HepG2 (cell line): ENCODE data around the gene FAIM. TPM values are rescaled to one million over a fixed set of nuclear protein-coding genes. Genes with fewer than 3 reads are reported as not detected.

Experiments used
- ATAC-seq: fragments of 200-7000 bp; cut with Tn5 transposase; 3 replicates; pipeline ENCODE4 v1.9.1; 2020; ENCODE audit warnings: mild to moderate bottlenecking, moderate library complexity
- BruUV-seq: library from RNA; stranded (reverse); fragments of 400-500 nt; replicated peaks from 2 replicates; lab custom pipeline; 2021; lab: Mats Ljungman, UMichigan
- CTCF ChIA-PET: fragments of 300-600 bp; formaldehyde crosslinking; extraction: SDS; loops from one replicate; lab custom pipeline; 2021; ENCODE audit warnings: low total read pairs, inconsistent platforms, low intra/inter-chr PET ratio; lab: Yijun Ruan, JAX
- POLR2A ChIA-PET: fragments of 350-600 bp; sonication (Branson Sonifier 250); formaldehyde crosslinking; loops from one replicate; lab custom pipeline; 2020; ENCODE audit warnings: antibody characterized with exemption, inconsistent platforms; lab: Yijun Ruan, JAX
- DNase-seq: peaks from one replicate; pipeline ENCODE4 v3.0.0-alpha.2; 2015; ENCODE audit warnings: low spot score
- FAIRE-seq: peaks from 3 replicates; lab custom pipeline; 2011; peaks lifted over from hg19 to GRCh38; lab: Jason Lieb, UNC
- H2AFZ ChIP-seq: one replicate; pipeline ENCODE4 v1.6.1; 2011; ENCODE audit warnings: low read length, inconsistent platforms
- H3K27ac ChIP-seq: fragments of 300-600 bp; 3 replicates; pipeline ENCODE4 v1.8.0; 2011; ENCODE audit warnings: mixed run types, mild to moderate bottlenecking, mixed read lengths, low read length, inconsistent platforms; ENCODE audit not compliant: insufficient read depth; ENCODE audit errors: extremely low read length
- H3K27me3 ChIP-seq, 2 experiments: fragments of 200-600 bp in 1 of 2; 2 replicates in 1 of 2; 3 replicates in 1 of 2; pipeline versions ENCODE4 v1.6.0 to v1.8.0; 2011; ENCODE audit warnings: low read length in 2 of 2, mild to moderate bottlenecking in 2 of 2, moderate library complexity in 2 of 2, inconsistent platforms in 1 of 2; ENCODE audit not compliant: insufficient read depth in 2 of 2, control insufficient read depth in 1 of 2
- H3K36me3 ChIP-seq, 2 experiments: fragments of 200-600 bp in 1 of 2; replicated peaks in 1 of 2; 2 replicates in 1 of 2; 3 replicates in 1 of 2; pipeline versions ENCODE4 v1.5.1 to v1.8.0; 2011; ENCODE audit warnings: low read length in 2 of 2, inconsistent platforms in 1 of 2; ENCODE audit not compliant: insufficient read depth in 2 of 2, control insufficient read depth in 1 of 2
- H3K4me1 ChIP-seq: 2 replicates; pipeline ENCODE4 v1.5.1; 2012; ENCODE audit warnings: low read length, inconsistent platforms; ENCODE audit not compliant: insufficient read depth
- H3K4me2 ChIP-seq: 2 replicates; pipeline ENCODE4 v1.6.0; 2011; ENCODE audit warnings: low read depth, low read length, inconsistent platforms
- H3K4me3 ChIP-seq, 3 experiments: fragments of 200-600 bp in 1 of 3; sonication (generic), shearing (Covaris generic) in 1 of 3; replicated peaks in 1 of 3; 2 replicates each; pipeline ENCODE4 v1.5.1; 2011 to 2016; ENCODE audit warnings: low read length in 3 of 3, inconsistent platforms in 2 of 3, low read depth in 2 of 3, mild to moderate bottlenecking in 2 of 3, control low read depth in 1 of 3, mixed read lengths in 1 of 3; ENCODE audit not compliant: insufficient read depth in 1 of 3
- H3K79me2 ChIP-seq: one replicate; pipeline ENCODE4 v1.6.1; 2011; ENCODE audit warnings: low read length, inconsistent platforms; ENCODE audit not compliant: insufficient read depth
- H3K9ac ChIP-seq: 2 replicates; pipeline ENCODE4 v1.6.0; 2011; ENCODE audit warnings: mild to moderate bottlenecking, low read depth, low read length, inconsistent platforms; ENCODE audit not compliant: insufficient read depth
- H3K9me3 ChIP-seq: 2 replicates; pipeline ENCODE4 v1.5.1; 2012; ENCODE audit warnings: mild to moderate bottlenecking, low read length
- H4K20me1 ChIP-seq: 2 replicates; pipeline ENCODE4 v1.6.0; 2011; ENCODE audit warnings: inconsistent platforms, mild to moderate bottlenecking, low read length, moderate library complexity; ENCODE audit not compliant: insufficient read depth
- CBX2 ChIP-seq, 2 experiments: fragments of 200-600 bp in 1 of 2; sonication (generic); formaldehyde crosslinking in 1 of 2; IDR thresholded peaks; 2 replicates each; pipeline versions ENCODE4 v1.7.0 to v1.8.1; 2018 to 2022; ENCODE audit warnings: low read depth in 2 of 2, low read length in 1 of 2, mild to moderate bottlenecking in 1 of 2, missing genetic modification reagents in 1 of 2
- EP300 ChIP-seq, 3 experiments: sonication (generic) in 1 of 3; formaldehyde crosslinking in 1 of 3; IDR thresholded peaks; 2 replicates each; pipeline versions ENCODE4 v1.5.1 to v1.6.1; 2011 to 2020; ENCODE audit warnings: low read depth in 2 of 3, low read length in 2 of 3, borderline replicate concordance in 1 of 3, improper control_type of control experiment in 1 of 3, mild to moderate bottlenecking in 1 of 3, missing genetic modification reagents in 1 of 3, moderate library complexity in 1 of 3
- HOMEZ ChIP-seq: IDR thresholded peaks from 2 replicates; pipeline ENCODE4 v1.6.1; 2016; ENCODE audit warnings: low read depth
- KDM2A ChIP-seq: sonication (generic); formaldehyde crosslinking; IDR thresholded peaks from 2 replicates; pipeline ENCODE4 v1.4.0; 2020; ENCODE audit warnings: low read depth, missing genetic modification reagents, borderline replicate concordance
- MLLT10 ChIP-seq: sonication (generic); formaldehyde crosslinking; IDR thresholded peaks from 2 replicates; pipeline ENCODE4 v1.4.0; 2020; ENCODE audit warnings: missing genetic modification reagents
- REST ChIP-seq, 2 experiments: IDR thresholded peaks; 2 replicates each; pipeline ENCODE4 v1.6.1; 2011 to 2012; ENCODE audit warnings: low read length in 2 of 2, borderline replicate concordance in 1 of 2, low read depth in 1 of 2, mild to moderate bottlenecking in 1 of 2, moderate library complexity in 1 of 2
- ZNF230 ChIP-seq: sonication (generic); formaldehyde crosslinking; IDR thresholded peaks from 2 replicates; pipeline ENCODE4 v1.4.0; 2020; ENCODE audit warnings: mild to moderate bottlenecking, missing genetic modification reagents
- ZNF292 ChIP-seq: sonication (generic); formaldehyde crosslinking; IDR thresholded peaks from 2 replicates; pipeline ENCODE4 v1.8.1; 2022; ENCODE audit warnings: mild to moderate bottlenecking, low read depth, missing genetic modification reagents, borderline replicate concordance
- ZNF580 ChIP-seq: IDR thresholded peaks from 2 replicates; pipeline ENCODE4 v1.6.1; 2016; ENCODE audit warnings: low read depth, borderline replicate concordance
- in situ Hi-C: cut with HindIII; loops from 2 replicates; pipeline ENCODE4 v1.10.0; 2017; ENCODE audit warnings: low pct_unique_long_range_greater_than_20kb; ENCODE audit not compliant: extremely low pct_ligation_motif_present
- intact Hi-C: fragments of 100-400 bp; cut with micrococcal nuclease; formaldehyde crosslinking; loops from one replicate; pipeline ENCODE4 v1.10.0; 2022; ENCODE audit not compliant: unreplicated experiment
- polyA plus RNA-seq, 8 experiments: library from polyadenylated mRNA; depleted of rRNA in 3 of 8; stranded (reverse) in 7 of 8; unstranded in 1 of 8; fragments of >200 nt; fragmentation: Illumina TruSeq in 4 of 8; extraction: Trizol in 4 of 8; gene quantifications; 2 replicates each; pipeline versions ENCODE4 v1.2.1 to v1.2.3, GENCODE V29; 2011 to 2016; ENCODE audit warnings: low read depth in 4 of 8, missing spikeins in 1 of 8, mixed read lengths in 1 of 8; ENCODE audit not compliant: insufficient read depth in 1 of 8
- total RNA-seq, 5 experiments: library from RNA; depleted of rRNA; stranded (reverse); fragments of >200 nt; fragmentation: Illumina TruSeq; extraction: Trizol; gene quantifications; 2 replicates each; pipeline ENCODE4 v1.2.3, GENCODE V29; 2016; ENCODE audit warnings: low read depth in 1 of 5

Gene FAIM
- total and polyA plus RNA-seq, 2 of the 13 experiments (the other 11 are each of a cell fraction or from before 2014, with no cell fraction given), result 4.3 to 25.8 TPM

- no peak for ATAC-seq
Measured at GRCh38 chr3:138646008-138646407, 37.4 kb downstream of the FAIM start.

GRCh38 chr3:138646513-138646912, 37.9 kb downstream of the FAIM start:
- FAIRE-seq (no peak), DNase-seq (no peak), ATAC-seq (no peak)
- no peak overlapping the region for H3K4me2 ChIP-seq
- no peaks in the 10 kb centered on the region for H3K4me1 ChIP-seq
- CTCF ChIA-PET, result no interaction called here
- intact Hi-C loops (no loop called here), in situ Hi-C loops (no loop called here)
- no peaks in the 10 kb centered on the region for H3K79me2 ChIP-seq
- H3K36me3 ChIP-seq, result peaks cover 2 to 14% of the 10 kb centered on the region in 2 experiments; a peak in 3 of 5 replicates
- no TSS peak for BruUV-seq
- no peak overlapping the region for H3K4me3 ChIP-seq
- H3K27ac ChIP-seq, result no peak overlapping the region
- no peak overlapping the region for H2AFZ ChIP-seq
- H3K27me3 ChIP-seq, result no peaks in the 10 kb centered on the region
- POLR2A ChIA-PET, result no interaction called here
- no peaks in the 10 kb centered on the region for H4K20me1 ChIP-seq
- H3K9ac ChIP-seq, result no peak overlapping the region
- H3K9me3 ChIP-seq, result peaks cover 17% of the 10 kb centered on the region; the same call in 1 of the 2 replicates
- TF ChIP-seq ZNF580 (CRISPR knock-in tag) (no peak), REST (IDR thresholded peaks at IDR 0.05; ENCODE audit: borderline replicate concordance in 1 of 2, low read depth in 1 of 2, low read length in 2 of 2) (no peak), ZNF292 (CRISPR knock-in tag) (no peak), CBX2 (IDR thresholded peaks at IDR 0.05; ENCODE audit: low read depth, low read length) (no peak), CBX2 (CRISPR knock-in tag; IDR thresholded peaks at IDR 0.05; ENCODE audit: low read depth) (no peak), MLLT10 (no peak)

More at GRCh38 chr3:138646008-138646407, 37.4 kb downstream of the FAIM start:
- no TSS peak for BruUV-seq
- peaks cover 17% of the 10 kb centered on the region; the same call in 1 of the 2 replicates for H3K9me3 ChIP-seq
- H3K4me1 ChIP-seq, result no peaks in the 10 kb centered on the region
- no peak overlapping the region for H3K4me3 ChIP-seq
- ChIA-PET CTCF (no interaction called here), POLR2A (no interaction called here)
- in situ Hi-C loops (no loop called here), intact Hi-C loops (no loop called here)
- no peaks in the 10 kb centered on the region for H4K20me1 ChIP-seq
- no peak overlapping the region for H3K9ac ChIP-seq
- DNase-seq, result no peak
- H3K27ac ChIP-seq, result no peak overlapping the region
- no peak for FAIRE-seq
- H3K79me2 ChIP-seq, result no peaks in the 10 kb centered on the region
- H3K36me3 ChIP-seq, result peaks cover 2 to 14% of the 10 kb centered on the region in 2 experiments; a peak in 3 of 5 replicates
- TF ChIP-seq KDM2A (CRISPR knock-in tag), result no peak
- TF ChIP-seq ZNF230 (CRISPR knock-in tag), result no peak
- TF ChIP-seq EP300 (IDR thresholded peaks at IDR 0.05; ENCODE audit: low read depth in 2 of 2, low read length in 2 of 2), result no peak
- no peak for TF ChIP-seq EP300 (CRISPR knock-in tag; IDR thresholded peaks at IDR 0.05; ENCODE audit: borderline replicate concordance)
- no peak for TF ChIP-seq HOMEZ (CRISPR knock-in tag)
- H3K27me3 ChIP-seq, result no peaks in the 10 kb centered on the region
- no peak overlapping the region for H2AFZ ChIP-seq
- H3K4me2 ChIP-seq, result no peak overlapping the region
